HG03439 (cell line): Measurements from ENCODE around the gene LGI4.

Experiments used
- ATAC-seq: cut with Tn5 transposase; IDR thresholded peaks from one replicate; pipeline ENCODE4 v1.9.1; 2021; ENCODE audit warnings: mild to moderate bottlenecking, moderate library complexity; ENCODE audit not compliant: unreplicated experiment

Gene LGI4

GRCh38 chr19:35124098-35125060, 10.5 kb downstream of the LGI4 start:
- ATAC-seq: peak; percentile 62

GRCh38 chr19:35123573-35123972, 11.3 kb downstream of the LGI4 start:
- ATAC-seq: no peak

GRCh38 chr19:35122687-35123551, 11.9 kb downstream of the LGI4 start:
- no peak for ATAC-seq

- no peak for ATAC-seq
Observed at GRCh38 chr19:35120898-35121297, 14.0 kb downstream of the LGI4 start.

GRCh38 chr19:35120492-35120891, 14.4 kb downstream of the LGI4 start:
- no peak for ATAC-seq

- no peak for ATAC-seq
Observed at GRCh38 chr19:35119578-35120155, 15.2 kb downstream of the LGI4 start.

GRCh38 chr19:35119091-35119490, 15.8 kb downstream of the LGI4 start:
- ATAC-seq: no peak

GRCh38 chr19:35118268-35119020, 16.4 kb downstream of the LGI4 start:
- ATAC-seq: no peak

GRCh38 chr19:35117799-35118198, 17.1 kb downstream of the LGI4 start:
- no peak for ATAC-seq

GRCh38 chr19:35117116-35117515, 17.7 kb downstream of the LGI4 start:
- no peak for ATAC-seq

GRCh38 chr19:35116072-35116801, 18.6 kb downstream of the LGI4 start:
- no peak for ATAC-seq

GRCh38 chr19:35115177-35115951, 19.5 kb downstream of the LGI4 start, which contains the start of gene FXYD3:
FXYD3 (plus strand) TSS chr19:35115823; CDS start chr19:35119377, 3,554 bp downstream.
- ATAC-seq: no peak

GRCh38 chr19:35114353-35115176, 20.3 kb downstream of the LGI4 start:
- no peak for ATAC-seq

- no peak for ATAC-seq
Observed at GRCh38 chr19:35112995-35113688, 21.7 kb downstream of the LGI4 start.

- no peak for ATAC-seq
Observed at GRCh38 chr19:35110974-35111373, 23.9 kb downstream of the LGI4 start.

GRCh38 chr19:35109395-35110112, 25.3 kb downstream of the LGI4 start:
- ATAC-seq: no peak

- ATAC-seq: no peak
Observed at GRCh38 chr19:35108730-35109129, 26.1 kb downstream of the LGI4 start.
